Measurements from ENCODE around the gene SDCCAG8. TPM values are rescaled to one million over a fixed set of nuclear protein-coding genes. Genes with fewer than 3 reads are reported as not detected.

The SDCCAG8 gene
- total and polyA plus RNA-seq, 10 donors = 14.8 to 79.3 (median 46.5) TPM

GRCh38 chr1:243411472-243411871 lies 155.6 kb downstream of the SDCCAG8 start:
- H3K27ac ChIP-seq = no peak overlapping the region
- no peak for TF ChIP-seq CTCF (IDR thresholded peaks at IDR 0.05 in 8 of 11, conservative IDR thresholded peaks at IDR 0.05 in 3 of 11)
- no peak for TF ChIP-seq POLR2AphosphoS5 (IDR thresholded peaks at IDR 0.05)
- TF ChIP-seq POLR2A (IDR thresholded peaks at IDR 0.05) = no peak
- H3K4me1 ChIP-seq = no peaks in the 10 kb centered on the region
- no peaks in the 10 kb centered on the region for H3K27me3 ChIP-seq (replicated peaks in 1 of 7)
- H3K9me3 ChIP-seq = no peaks in the 10 kb centered on the region
- WGBS, 5 donors = 92 to 98% (median 93%) methylated on average over 5 of the region's 5 CpGs
- peaks cover 0 to 21% (median 7%) of the 10 kb centered on the region in 6 donors for H3K36me3 ChIP-seq
- DNase-seq = no peak
- intact Hi-C loops (cut with DNase I; ENCODE audit: low total_unique reads) = no loop called here
- H3K4me3 ChIP-seq = no peak overlapping the region

GRCh38 chr1:243413431-243414151 lies 157.8 kb downstream of the SDCCAG8 start:
- 74 to 85% (median 77%) methylated on average over 8 of the region's 8 CpGs for WGBS, 5 donors
- no peak for TF ChIP-seq POLR2A (IDR thresholded peaks at IDR 0.05)
- no peak for TF ChIP-seq CTCF (IDR thresholded peaks at IDR 0.05 in 8 of 11, conservative IDR thresholded peaks at IDR 0.05 in 3 of 11)
- TF ChIP-seq POLR2AphosphoS5 (IDR thresholded peaks at IDR 0.05) = no peak

DNA sequence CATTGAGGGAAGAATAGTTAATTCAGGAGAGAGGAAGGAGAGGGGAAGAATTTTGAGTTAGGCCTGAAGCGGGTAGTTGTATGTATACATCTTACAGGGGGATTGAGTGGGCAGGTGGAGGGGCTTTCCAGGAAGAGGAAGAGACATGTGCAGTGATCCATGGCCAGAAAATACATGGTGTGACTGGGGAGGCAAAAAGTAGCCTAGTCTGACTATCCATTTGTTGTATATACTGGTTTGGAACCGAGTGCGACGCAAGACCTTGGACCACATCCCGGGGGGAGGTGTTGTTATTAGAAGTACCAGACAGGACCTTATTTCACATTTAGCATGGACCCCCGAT lies 158.3 kb downstream of the SDCCAG8 start:
- intact Hi-C loops (cut with DNase I; ENCODE audit: low total_unique reads) = no loop called here
- WGBS, 5 donors = 94 to 96% (median 95%) methylated on average over 6 of the region's 6 CpGs
- no peaks in the 10 kb centered on the region for H3K27me3 ChIP-seq (replicated peaks in 1 of 7)
- TF ChIP-seq POLR2AphosphoS5 (IDR thresholded peaks at IDR 0.05) (no peak), POLR2A (IDR thresholded peaks at IDR 0.05) (no peak), CTCF (IDR thresholded peaks at IDR 0.05 in 8 of 11, conservative IDR thresholded peaks at IDR 0.05 in 3 of 11) (no peak)
- no peaks in the 10 kb centered on the region for H3K9me3 ChIP-seq
- no peak overlapping the region for H3K4me3 ChIP-seq
- H3K36me3 ChIP-seq = peaks cover 0 to 30% (median 7%) of the 10 kb centered on the region in 6 donors
- no peaks in the 10 kb centered on the region for H3K4me1 ChIP-seq
- no peak overlapping the region for H3K27ac ChIP-seq
- DNase-seq = no peak

More at GRCh38 chr1:243413431-243414151, 157.8 kb downstream of the SDCCAG8 start:
- Histone ChIP-seq H3K4me3 (no peak overlapping the region), H3K36me3 (peaks cover 0 to 30% (median 7%) of the 10 kb centered on the region in 6 donors), H3K27me3 (replicated peaks in 1 of 7) (no peaks in the 10 kb centered on the region), H3K9me3 (no peaks in the 10 kb centered on the region), H3K4me1 (no peaks in the 10 kb centered on the region), H3K27ac (no peak overlapping the region)
- no peak for DNase-seq
- intact Hi-C loops (cut with DNase I; ENCODE audit: low total_unique reads) = no loop called here

GRCh38 chr1:243415663-243416408 lies 160.0 kb downstream of the SDCCAG8 start:
- Histone ChIP-seq H3K27me3 (replicated peaks in 1 of 7) (no peaks in the 10 kb centered on the region), H3K4me1 (peaks cover 0 to 9% (median 3%) of the 10 kb centered on the region in 6 donors), H3K27ac (no peak overlapping the region), H3K36me3 (peaks cover 0 to 31% (median 7%) of the 10 kb centered on the region in 6 donors), H3K4me3 (no peak overlapping the region), H3K9me3 (no peaks in the 10 kb centered on the region)
- TF ChIP-seq POLR2A (IDR thresholded peaks at IDR 0.05) = no peak
- TF ChIP-seq POLR2AphosphoS5 (IDR thresholded peaks at IDR 0.05) = no peak
- no peak for TF ChIP-seq CTCF (IDR thresholded peaks at IDR 0.05 in 8 of 11, conservative IDR thresholded peaks at IDR 0.05 in 3 of 11)
- intact Hi-C loops (cut with DNase I; ENCODE audit: low total_unique reads) = no loop called here
- no peak for DNase-seq
- WGBS, 5 donors = 80 to 93% (median 85%) methylated on average over 9 of the region's 9 CpGs

Data from spleen (tissue), 11 donors.